Mucosa of descending colon (tissue), 3 donors: ENCODE measurements around the gene CNOT6. TPM values are rescaled to one million over a fixed set of nuclear protein-coding genes. Genes with fewer than 3 reads are reported as not detected.
"Not testable (repeated sequence)": the region's sequence is repeated elsewhere in the genome, so short reads cannot be mapped to it uniquely, and the experiment has no call there.

Experiments
- ATAC-seq: fragments of 200-7000 bp; cut with Tn5 transposase; one replicate; pipeline ENCODE4 v1.9.1; 2020; ENCODE audit warnings: mild to moderate bottlenecking, moderate library complexity
- DNase-seq, 3 donors: peaks; one replicate each; pipeline ENCODE4 v3.0.0-alpha.2; 2020
- H3K36me3 ChIP-seq: fragments of 200-600 bp; one replicate; pipeline ENCODE4 v1.8.0; 2021; ENCODE audit warnings: low read depth, mild to moderate bottlenecking
- H3K4me1 ChIP-seq: fragments of 200-600 bp; one replicate; pipeline ENCODE4 v1.8.0; 2021; ENCODE audit warnings: low read depth, mild to moderate bottlenecking
- H3K4me3 ChIP-seq: fragments of 200-600 bp; one replicate; pipeline ENCODE4 v1.8.0; 2021; ENCODE audit warnings: mild to moderate bottlenecking
- H3K9me3 ChIP-seq: fragments of 200-600 bp; one replicate; pipeline ENCODE4 v1.8.0; 2021; ENCODE audit warnings: mild to moderate bottlenecking
- intact Hi-C, 2 donors: fragments of 100-400 bp; cut with DNase I in 1 of 2; cut with micrococcal nuclease in 1 of 2; formaldehyde crosslinking; loops; one replicate each; pipeline versions ENCODE4 v1.11.0 to v1.11.1; 2022; cut with DNase I, micrococcal nuclease
- long read RNA-seq, 2 donors: library from polyadenylated mRNA; unstranded; transcript quantifications; one replicate each; pipeline ENCODE4 v2.0.0, GENCODE V29; 2019 to 2021
- total RNA-seq, 3 donors: library from RNA; stranded (reverse); fragmentation: NEBNext Ultra II Directional in 2 of 3; extraction: Animal tissue kit (Norgen Biotek cat#: 25700) in 2 of 3; gene quantifications; one replicate each; pipeline versions ENCODE4 v1.2.1 to v1.2.4, GENCODE V29; 2021 to 2023
- TF ChIP-seq, protein P1 (sequence below): fragments of 200-600 bp; IDR thresholded peaks from one replicate; pipeline ENCODE4 v1.8.0; 2022; ENCODE audit warnings: antibody characterized with exemption, mild to moderate bottlenecking
- donor health status: DM: no; HTN: no; CAD: no; lungs with moderate emphysema.
- donor health status: DM: no; HTN: no; CAD: no.
- donor health status: DM: no; HTN: yes; CAD: no.

The CNOT6 gene
- 10 to 100 TPM; 20.9 to 33.7 (median 25.2) TPM for total RNA-seq
- long read RNA-seq, donor 1, full-length matches to known transcripts: 4 of 16 reads
- long read RNA-seq, donor 1, partial matches to known transcripts: 2 of 16 reads
- long read RNA-seq, donor 1, other reads (novel, unspliced or antisense): 10 of 16 reads
- long read RNA-seq, donor 2: 0 reads

DNA sequence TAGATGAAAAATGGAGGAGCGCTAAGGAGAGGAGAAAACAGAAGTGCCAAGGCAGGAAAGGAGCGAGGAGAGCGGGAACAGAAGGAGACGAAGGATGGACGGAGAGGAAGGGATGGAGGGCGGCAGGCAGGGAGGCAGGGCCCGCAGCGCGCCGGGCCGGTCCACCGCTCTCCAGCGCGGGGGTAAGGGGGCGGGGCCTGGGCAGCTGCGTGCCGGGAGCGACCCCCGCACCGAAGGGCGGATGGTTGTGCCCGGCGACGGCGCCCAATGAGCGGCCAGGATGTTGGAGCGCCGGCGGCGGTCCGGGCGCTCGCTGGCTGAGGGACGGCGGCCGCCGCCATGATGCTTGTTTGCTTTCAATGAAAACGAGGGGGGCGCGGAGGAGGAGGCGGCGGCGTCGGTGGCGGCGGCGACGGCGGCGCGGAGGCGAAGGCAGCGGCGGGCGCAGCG lies at the start of gene CNOT6:
CNOT6 (plus strand) TSS at position 320 of the 450 bp plus-strand sequence. CDS start 34,898 bp downstream, outside the sequence.
- peaks cover 19% of the 10 kb centered on the region for H3K4me1 ChIP-seq
- ATAC-seq (peak; percentile 99), DNase-seq (peak; percentile 92 to 96 (median 95))
- TF ChIP-seq, protein P1, sequence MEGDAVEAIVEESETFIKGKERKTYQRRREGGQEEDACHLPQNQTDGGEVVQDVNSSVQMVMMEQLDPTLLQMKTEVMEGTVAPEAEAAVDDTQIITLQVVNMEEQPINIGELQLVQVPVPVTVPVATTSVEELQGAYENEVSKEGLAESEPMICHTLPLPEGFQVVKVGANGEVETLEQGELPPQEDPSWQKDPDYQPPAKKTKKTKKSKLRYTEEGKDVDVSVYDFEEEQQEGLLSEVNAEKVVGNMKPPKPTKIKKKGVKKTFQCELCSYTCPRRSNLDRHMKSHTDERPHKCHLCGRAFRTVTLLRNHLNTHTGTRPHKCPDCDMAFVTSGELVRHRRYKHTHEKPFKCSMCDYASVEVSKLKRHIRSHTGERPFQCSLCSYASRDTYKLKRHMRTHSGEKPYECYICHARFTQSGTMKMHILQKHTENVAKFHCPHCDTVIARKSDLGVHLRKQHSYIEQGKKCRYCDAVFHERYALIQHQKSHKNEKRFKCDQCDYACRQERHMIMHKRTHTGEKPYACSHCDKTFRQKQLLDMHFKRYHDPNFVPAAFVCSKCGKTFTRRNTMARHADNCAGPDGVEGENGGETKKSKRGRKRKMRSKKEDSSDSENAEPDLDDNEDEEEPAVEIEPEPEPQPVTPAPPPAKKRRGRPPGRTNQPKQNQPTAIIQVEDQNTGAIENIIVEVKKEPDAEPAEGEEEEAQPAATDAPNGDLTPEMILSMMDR: no peak
- no peaks in the 10 kb centered on the region for H3K9me3 ChIP-seq
- intact Hi-C loops: no loop called here
- no peaks in the 10 kb centered on the region for H3K36me3 ChIP-seq
- H3K4me3 ChIP-seq: peak within 1 kb of the TSS; percentile 94

DNA sequence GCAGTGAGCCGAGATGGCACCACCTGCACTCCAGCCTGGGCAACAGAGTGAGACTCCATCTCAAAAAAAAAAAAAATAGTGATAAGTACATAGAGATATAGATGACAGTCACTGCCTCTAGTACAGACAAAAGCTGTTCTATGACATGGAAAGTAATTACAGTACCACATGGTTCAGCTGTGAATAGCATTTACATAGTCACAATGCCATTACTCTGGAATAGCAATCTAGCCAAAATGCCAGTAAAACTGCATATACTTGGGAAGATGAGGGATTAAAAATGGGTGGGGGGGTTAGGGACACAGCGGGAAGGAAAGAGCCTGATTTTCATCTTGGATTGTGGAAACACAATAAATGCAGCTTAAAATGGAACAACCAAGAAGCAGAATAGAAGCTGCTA lies 39.4 kb upstream of the CNOT6 start:
- ATAC-seq (no peak), DNase-seq (no peak)
- H3K36me3 ChIP-seq: no peaks in the 10 kb centered on the region
- TF ChIP-seq, protein P1: no peak
- intact Hi-C loops: no loop called here
- peaks cover 2% of the 10 kb centered on the region for H3K4me1 ChIP-seq
- no peaks in the 10 kb centered on the region for H3K9me3 ChIP-seq
- H3K4me3 ChIP-seq: no peak overlapping the region

GRCh38 chr5:180455872-180456271 lies 38.3 kb upstream of the CNOT6 start:
- Histone ChIP-seq H3K36me3 (no peaks in the 10 kb centered on the region), H3K9me3 (no peaks in the 10 kb centered on the region), H3K4me3 (no peak overlapping the region), H3K4me1 (peaks cover 2% of the 10 kb centered on the region)
- no peak for DNase-seq
- peak; percentile 42 for ATAC-seq
- TF ChIP-seq, protein P1: no peak
- intact Hi-C loops: no loop called here

GRCh38 chr5:180456792-180457191 lies 37.4 kb upstream of the CNOT6 start:
- H3K4me1 ChIP-seq: peaks cover 2% of the 10 kb centered on the region
- no peak overlapping the region for H3K4me3 ChIP-seq
- TF ChIP-seq, protein P1: no peak
- H3K9me3 ChIP-seq: no peaks in the 10 kb centered on the region
- DNase-seq (no peak), ATAC-seq (no peak)
- no peaks in the 10 kb centered on the region for H3K36me3 ChIP-seq
- intact Hi-C loops: no loop called here

DNA sequence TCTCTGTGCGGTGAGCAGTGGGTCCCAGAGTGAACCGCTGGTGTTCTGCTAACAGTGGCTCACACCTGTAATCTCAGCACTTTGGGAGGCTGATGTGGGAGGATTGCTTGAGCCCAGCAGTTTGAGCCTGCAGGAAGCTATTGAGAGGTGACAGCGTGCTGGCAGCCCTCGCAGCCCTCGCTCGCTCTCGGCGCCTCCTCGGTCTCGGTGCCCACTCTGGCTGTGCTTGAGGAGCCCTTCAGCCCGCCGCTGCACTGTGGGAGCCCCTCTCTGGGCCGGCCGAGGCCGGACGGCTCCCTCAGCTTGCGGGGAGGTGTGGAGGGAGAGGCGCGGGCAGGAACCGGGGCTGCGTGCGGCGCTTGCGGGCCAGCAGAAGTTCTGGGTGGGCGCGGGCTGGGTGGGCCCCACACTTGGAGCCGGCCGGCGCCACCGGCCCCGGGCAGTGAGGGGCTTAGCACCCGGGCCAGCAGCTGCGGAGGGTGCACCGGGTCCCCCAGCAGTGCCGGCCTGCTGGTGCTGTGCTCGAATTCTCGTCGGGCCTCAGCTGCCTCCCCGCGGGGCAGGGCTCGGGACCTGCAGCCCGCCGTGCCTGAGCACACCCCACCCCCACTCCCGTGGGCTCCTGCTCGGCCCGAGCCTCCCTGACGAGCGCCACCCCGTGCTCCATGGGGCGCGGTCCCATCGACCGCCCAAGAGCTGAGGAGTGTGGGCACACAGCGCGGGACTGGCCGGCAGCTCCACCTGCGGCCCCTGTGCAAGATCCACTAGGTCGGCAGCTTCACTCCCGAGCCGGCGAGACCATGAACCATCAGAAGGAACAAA lies 35.1 kb upstream of the CNOT6 start:
- H3K9me3 ChIP-seq, ATAC-seq, H3K4me3 ChIP-seq, H3K36me3 ChIP-seq, H3K4me1 ChIP-seq, intact Hi-C loops, DNase-seq: not testable (repeated sequence)

DNA sequence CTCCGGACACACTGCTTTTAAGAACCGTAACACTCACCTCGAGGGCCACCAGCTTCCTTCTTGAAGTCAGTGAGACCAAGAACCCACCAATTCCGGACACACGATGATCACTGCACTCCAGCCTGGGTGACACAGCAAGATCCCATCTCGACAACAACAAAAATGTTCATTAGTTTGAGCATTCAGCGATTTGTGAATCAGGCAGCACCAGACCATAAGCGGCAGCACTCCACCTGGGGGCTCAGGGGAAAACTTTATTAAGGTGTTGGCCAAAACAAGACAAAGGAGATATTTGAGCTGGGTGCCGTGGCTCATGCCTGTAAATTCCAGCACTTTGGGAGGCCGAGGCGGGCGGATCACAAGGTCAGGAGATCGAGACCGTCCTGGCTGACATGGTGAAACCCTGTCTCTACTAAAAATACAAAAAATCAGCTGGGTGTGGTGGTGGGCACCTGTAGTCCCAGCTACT lies 34.5 kb upstream of the CNOT6 start:
- intact Hi-C loops: loop anchor here in 1 of 2 donors (10.0 kb wide), 1 partner anchor 165 kb away; the partner anchor contains the start of gene MAPK9
- not testable (repeated sequence) for ATAC-seq, DNase-seq

More for the DNA sequence above, 34.5 kb upstream of the CNOT6 start:
- not testable (repeated sequence) for H3K4me1 ChIP-seq, H3K9me3 ChIP-seq, H3K36me3 ChIP-seq, H3K4me3 ChIP-seq
